HUES48 (cell line): Measurements from ENCODE around the gene RPS23.
"Not testable (repeated sequence)": the region's sequence is repeated elsewhere in the genome, so short reads cannot be mapped to it uniquely, and the experiment has no call there.

Experiments
- H3K27ac ChIP-seq: one replicate; pipeline ENCODE4 v1.7.0; 2013; ENCODE audit warnings: low read depth, low read length, inconsistent platforms
- H3K27me3 ChIP-seq: 2 replicates; pipeline ENCODE4 v1.6.1; 2013; ENCODE audit warnings: mild to moderate bottlenecking, low read length; ENCODE audit not compliant: control insufficient read depth, insufficient read depth
- H3K36me3 ChIP-seq: 2 replicates; pipeline ENCODE4 v1.6.1; 2013; ENCODE audit warnings: low read length; ENCODE audit not compliant: control insufficient read depth, insufficient read depth
- H3K4me1 ChIP-seq: 2 replicates; pipeline ENCODE4 v1.6.1; 2013; ENCODE audit warnings: mild to moderate bottlenecking, low read length; ENCODE audit not compliant: control insufficient read depth, insufficient read depth
- H3K4me3 ChIP-seq: 2 replicates; pipeline ENCODE4 v1.5.1; 2013; ENCODE audit warnings: mild to moderate bottlenecking, low read depth, low read length
- H3K9ac ChIP-seq: 2 replicates; pipeline ENCODE4 v1.6.1; 2013; ENCODE audit warnings: mild to moderate bottlenecking, low read depth, low read length, moderate library complexity
- H3K9me3 ChIP-seq: 2 replicates; pipeline ENCODE4 v1.6.1; 2013; ENCODE audit warnings: low read length; ENCODE audit not compliant: control insufficient read depth, insufficient read depth

RPS23 gene

GRCh38 chr5:82273426-82273825 is 4.7 kb downstream of the RPS23 start:
- H3K27me3 ChIP-seq, H3K9me3 ChIP-seq, H3K4me3 ChIP-seq, H3K9ac ChIP-seq: not testable (repeated sequence)
- Histone ChIP-seq H3K27ac (peak overlapping the region; percentile 51), H3K4me1 (peaks cover 29% of the 10 kb centered on the region), H3K36me3 (peaks cover 38% of the 10 kb centered on the region)

DNA sequence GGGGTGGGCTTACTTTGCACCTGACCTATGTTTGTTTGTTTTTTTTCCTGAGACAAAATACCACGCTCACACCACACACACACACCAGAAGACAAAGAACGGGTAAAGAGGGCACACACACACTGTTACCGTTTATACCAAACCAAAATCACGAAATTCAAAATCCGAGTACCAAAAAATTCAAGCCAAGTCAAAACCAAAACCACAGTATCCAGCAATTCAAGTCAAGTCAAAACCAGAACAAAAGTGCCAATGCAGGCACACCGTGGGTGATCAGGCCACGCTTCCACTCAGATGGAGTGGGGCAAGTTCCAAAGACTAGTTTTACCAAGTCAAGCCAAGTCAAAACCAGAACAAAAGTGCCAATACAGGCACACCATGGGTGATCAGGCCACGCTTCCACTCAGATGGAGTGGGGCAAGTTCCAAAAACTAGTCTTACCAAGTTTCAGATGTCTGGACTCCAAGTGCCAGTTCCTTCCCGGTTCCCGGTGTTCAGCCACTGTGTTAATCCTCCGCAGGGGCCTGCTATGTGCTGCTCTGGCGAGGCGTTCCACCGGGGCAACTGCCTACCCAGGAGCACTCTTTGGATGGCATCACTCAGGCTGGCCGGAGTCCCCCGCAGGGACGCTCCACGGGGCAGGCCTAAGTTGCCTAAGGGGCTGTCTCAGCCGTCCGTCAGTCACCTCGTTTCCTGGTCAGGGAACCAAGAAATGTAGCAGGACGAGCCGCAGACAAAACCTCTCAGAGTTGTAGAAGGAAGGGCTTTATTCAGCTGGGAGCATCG is 5.4 kb downstream of the RPS23 start:
- H3K4me1 ChIP-seq: peaks cover 29% of the 10 kb centered on the region
- H3K27ac ChIP-seq: peak overlapping the region; percentile 51
- H3K9me3 ChIP-seq, H3K27me3 ChIP-seq, H3K9ac ChIP-seq, H3K4me3 ChIP-seq: not testable (repeated sequence)
- H3K36me3 ChIP-seq: peaks cover 38% of the 10 kb centered on the region

- H3K9me3 ChIP-seq, H3K4me3 ChIP-seq, H3K27ac ChIP-seq, H3K4me1 ChIP-seq, H3K36me3 ChIP-seq, H3K27me3 ChIP-seq, H3K9ac ChIP-seq: not testable (repeated sequence)
Observed at GRCh38 chr5:82269363-82269762, 8.8 kb downstream of the RPS23 start.

DNA sequence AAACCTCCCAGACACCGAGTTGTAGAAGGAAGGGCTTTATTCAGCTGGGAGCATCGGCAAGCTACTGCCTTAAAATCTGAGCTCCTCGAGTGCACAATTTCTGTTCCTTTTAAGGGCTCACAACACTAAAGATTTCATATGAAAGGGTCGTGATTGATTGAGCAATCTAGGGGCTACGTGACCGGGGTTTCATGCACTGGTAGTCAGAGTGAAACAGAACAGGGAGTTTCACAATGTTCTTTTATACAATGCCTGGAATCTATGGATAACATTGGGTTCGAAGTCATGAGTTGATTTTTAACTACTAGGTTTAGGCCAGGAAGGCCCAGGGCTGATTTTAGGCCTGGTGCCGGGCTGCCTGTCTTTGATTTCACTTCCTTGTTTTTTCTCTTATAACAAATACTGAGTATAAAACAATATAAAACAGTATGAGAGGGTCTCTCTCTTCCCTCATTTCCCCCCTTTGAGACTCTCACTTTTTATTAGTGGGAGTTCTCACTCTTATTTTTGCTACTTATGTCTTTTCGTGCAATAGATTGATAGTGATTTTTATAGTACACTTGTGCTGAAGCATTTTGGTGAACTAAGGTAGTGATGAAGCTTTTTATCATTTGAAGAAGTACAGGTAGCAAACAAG is 10.7 kb downstream of the RPS23 start:
- not testable (repeated sequence) for H3K9ac ChIP-seq, H3K9me3 ChIP-seq, H3K27ac ChIP-seq, H3K4me3 ChIP-seq, H3K4me1 ChIP-seq, H3K36me3 ChIP-seq, H3K27me3 ChIP-seq

DNA sequence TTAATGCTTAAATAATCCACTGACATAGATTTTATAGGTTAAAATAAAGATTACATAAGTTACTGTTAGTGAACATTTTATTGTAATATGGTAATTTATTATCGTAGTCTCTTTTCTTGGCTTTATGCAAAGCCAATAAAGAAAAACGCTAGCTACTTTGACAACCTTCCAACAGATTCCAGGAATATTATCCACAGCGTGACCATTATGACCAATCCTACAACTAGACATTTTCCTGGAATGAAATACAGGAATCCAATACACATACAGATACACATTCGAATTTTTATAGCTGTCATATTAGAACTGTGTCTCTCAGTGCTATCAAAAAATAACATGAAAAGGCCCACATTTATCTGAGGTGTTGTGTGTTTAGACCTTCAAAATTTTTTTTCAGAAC is 13.1 kb downstream of the RPS23 start:
- Histone ChIP-seq H3K27ac (no peak overlapping the region), H3K36me3 (no peaks in the 10 kb centered on the region), H3K4me1 (no peaks in the 10 kb centered on the region), H3K27me3 (no peaks in the 10 kb centered on the region), H3K9me3 (no peaks in the 10 kb centered on the region), H3K9ac (no peak overlapping the region), H3K4me3 (no peak overlapping the region)

DNA sequence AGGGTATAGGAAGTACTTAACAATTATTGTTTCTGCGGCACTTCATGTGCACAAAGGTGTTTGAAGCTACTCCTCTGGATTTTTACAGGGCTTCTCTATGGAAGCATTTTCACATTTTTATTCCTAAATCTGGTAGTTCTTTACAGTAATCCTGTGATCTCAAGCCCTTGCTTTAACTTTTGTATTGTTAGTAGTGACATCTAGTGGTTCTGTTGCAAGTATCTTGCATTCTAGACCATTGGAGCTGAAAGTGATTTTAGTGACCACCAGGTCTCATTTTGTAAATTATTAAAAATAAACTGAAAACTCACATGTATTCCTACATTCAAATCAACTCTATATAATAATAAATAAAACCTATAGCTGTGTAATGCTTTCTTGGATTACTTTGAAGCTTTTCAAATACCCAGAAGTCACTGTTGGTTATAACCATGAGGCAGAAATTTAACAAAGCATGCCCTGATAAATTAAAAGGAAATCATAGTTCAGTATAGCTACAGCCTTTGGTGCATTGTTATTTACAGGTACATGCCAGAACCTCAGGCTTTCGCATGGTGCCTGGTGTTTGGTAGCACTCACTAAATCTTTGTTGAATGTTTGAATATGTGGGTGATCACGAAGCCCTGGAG is 18.9 kb downstream of the RPS23 start:
- H3K9ac ChIP-seq: no peak overlapping the region
- H3K4me1 ChIP-seq: peaks cover 19% of the 10 kb centered on the region
- no peaks in the 10 kb centered on the region for H3K9me3 ChIP-seq
- no peak overlapping the region for H3K27ac ChIP-seq
- H3K4me3 ChIP-seq: no peak overlapping the region
- H3K36me3 ChIP-seq: no peaks in the 10 kb centered on the region
- no peaks in the 10 kb centered on the region for H3K27me3 ChIP-seq

- H3K9ac ChIP-seq: no peak overlapping the region
- H3K27ac ChIP-seq: peak overlapping the region; percentile 70
- peaks cover 23% of the 10 kb centered on the region for H3K4me1 ChIP-seq
- H3K9me3 ChIP-seq: no peaks in the 10 kb centered on the region
- no peaks in the 10 kb centered on the region for H3K27me3 ChIP-seq
- H3K4me3 ChIP-seq: no peak overlapping the region
- H3K36me3 ChIP-seq: no peaks in the 10 kb centered on the region
Observed at GRCh38 chr5:82257729-82258128, 20.4 kb downstream of the RPS23 start.

- H3K27me3 ChIP-seq: no peaks in the 10 kb centered on the region
- H3K9ac ChIP-seq: no peak overlapping the region
- no peaks in the 10 kb centered on the region for H3K36me3 ChIP-seq
- peaks cover 23% of the 10 kb centered on the region for H3K4me1 ChIP-seq
- no peaks in the 10 kb centered on the region for H3K9me3 ChIP-seq
- H3K4me3 ChIP-seq: no peak overlapping the region
- peak overlapping the region; percentile 70 for H3K27ac ChIP-seq
Observed at GRCh38 chr5:82257247-82257646, 20.9 kb downstream of the RPS23 start.

GRCh38 chr5:82255844-82256243 is 22.3 kb downstream of the RPS23 start:
- H3K27me3 ChIP-seq: no peaks in the 10 kb centered on the region
- H3K4me1 ChIP-seq: peaks cover 23% of the 10 kb centered on the region
- H3K4me3 ChIP-seq: no peak overlapping the region
- H3K27ac ChIP-seq: no peak overlapping the region
- no peaks in the 10 kb centered on the region for H3K36me3 ChIP-seq
- no peaks in the 10 kb centered on the region for H3K9me3 ChIP-seq
- H3K9ac ChIP-seq: no peak overlapping the region

DNA sequence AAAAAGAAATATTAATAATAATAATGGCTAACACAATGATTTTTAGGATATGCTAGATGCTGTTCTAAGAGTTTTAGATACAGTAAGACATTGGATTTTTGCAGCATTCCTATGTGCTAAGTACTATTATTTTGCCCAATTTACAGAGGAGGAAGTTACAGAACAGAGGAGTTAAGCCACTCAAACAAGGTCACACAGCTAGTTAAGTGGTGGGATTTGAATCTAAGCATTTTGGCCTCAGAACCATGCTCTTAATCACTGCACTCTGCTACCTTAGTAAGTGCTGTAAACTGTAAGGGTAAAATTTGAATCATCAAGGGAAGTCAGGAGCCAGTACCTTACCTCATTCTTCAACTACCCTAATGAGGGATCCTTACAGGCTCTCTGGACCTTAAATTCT is 25.4 kb downstream of the RPS23 start:
- Histone ChIP-seq H3K27me3 (no peaks in the 10 kb centered on the region), H3K4me3 (no peak overlapping the region), H3K27ac (no peak overlapping the region), H3K4me1 (peaks cover 18% of the 10 kb centered on the region), H3K36me3 (no peaks in the 10 kb centered on the region), H3K9ac (no peak overlapping the region), H3K9me3 (no peaks in the 10 kb centered on the region)

DNA sequence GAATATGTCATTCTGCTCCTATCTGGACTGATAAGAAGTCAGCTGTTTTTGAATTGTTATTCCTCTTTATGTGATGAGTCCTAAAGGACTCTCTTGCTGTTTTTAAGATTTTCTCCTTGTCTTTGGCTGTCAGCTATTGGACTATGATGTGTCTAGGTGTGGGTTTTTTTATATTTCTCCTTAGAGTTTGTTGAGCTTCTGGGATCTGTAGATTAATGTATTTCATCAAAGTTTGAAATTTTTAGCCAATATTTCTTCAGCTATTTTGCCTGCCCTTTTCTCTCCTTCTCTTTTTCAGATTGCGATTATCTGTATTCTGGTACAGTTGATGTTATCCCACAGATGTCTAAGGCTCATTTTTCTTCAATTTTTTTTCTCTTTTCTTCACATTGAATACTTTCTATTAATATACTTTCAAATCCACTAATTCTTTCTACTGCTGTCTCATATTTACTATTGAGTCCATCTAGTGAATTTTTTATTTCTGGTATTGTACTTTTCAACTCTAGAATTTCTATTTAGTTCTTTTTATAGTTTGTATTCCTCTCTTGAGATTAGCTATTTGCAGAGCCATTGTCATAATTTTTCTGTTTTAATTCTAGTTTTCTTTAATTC is 31.1 kb downstream of the RPS23 start:
- Histone ChIP-seq H3K27me3 (no peaks in the 10 kb centered on the region), H3K9ac (no peak overlapping the region), H3K4me3 (no peak overlapping the region), H3K4me1 (no peaks in the 10 kb centered on the region; the same call in 1 of the 2 replicates), H3K27ac (no peak overlapping the region), H3K9me3 (no peaks in the 10 kb centered on the region), H3K36me3 (no peaks in the 10 kb centered on the region)
